Stimulated activated CD8-positive, alpha-beta memory T cell treated with anti-CD3 and anti-CD28 coated beads, Interleukin-15, amount 100 ng/mL, for 4 hours (primary cell): ENCODE results near the gene TRIP4.
A peak's percentile ranks its signal among the peaks of the same experiment; 100 is the strongest.

Experiments used
- DNase-seq, 2 donors: peaks; one replicate each; pipeline ENCODE4 v3.0.0-alpha.2; 2020; ENCODE audit warnings: low read depth in 2 of 2

TRIP4 gene

DNA sequence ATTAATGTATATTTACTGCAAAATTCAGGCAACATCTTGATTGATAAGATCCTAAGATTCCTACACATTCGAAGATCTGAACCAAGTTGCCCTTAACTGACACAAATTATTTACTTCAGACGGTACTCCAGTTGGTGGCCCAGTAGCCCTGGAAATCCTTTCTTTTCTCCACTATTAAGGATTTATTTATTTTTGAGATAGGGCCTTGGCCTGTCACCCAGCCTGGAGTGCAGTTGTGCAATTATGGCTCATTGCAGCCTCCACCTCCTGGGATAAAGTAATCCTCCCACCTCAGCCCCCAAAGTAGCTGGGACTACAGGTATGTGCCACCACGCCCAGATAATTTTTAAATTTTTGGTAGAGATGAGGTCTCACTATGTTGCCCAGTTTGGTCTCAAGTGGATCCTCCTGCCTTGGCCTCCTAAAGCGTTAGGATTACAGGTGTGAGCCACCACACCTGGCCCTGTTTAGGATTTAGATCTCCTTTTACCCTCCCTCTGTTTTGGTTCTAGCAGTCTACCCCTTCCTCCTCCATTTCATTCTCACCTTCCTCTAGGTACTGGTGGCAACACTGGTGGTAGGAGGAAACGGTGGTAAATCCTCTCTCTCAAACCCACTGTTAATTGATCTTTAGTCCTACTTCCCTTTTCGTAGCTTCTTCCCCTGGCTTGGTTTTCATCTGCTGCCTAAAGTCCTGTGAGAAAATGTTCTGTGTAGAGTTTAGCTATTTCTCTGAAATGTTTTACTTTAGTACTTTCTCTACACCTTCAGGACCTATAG lies 60.1 kb downstream of the TRIP4 start:
- no peak for DNase-seq

DNA sequence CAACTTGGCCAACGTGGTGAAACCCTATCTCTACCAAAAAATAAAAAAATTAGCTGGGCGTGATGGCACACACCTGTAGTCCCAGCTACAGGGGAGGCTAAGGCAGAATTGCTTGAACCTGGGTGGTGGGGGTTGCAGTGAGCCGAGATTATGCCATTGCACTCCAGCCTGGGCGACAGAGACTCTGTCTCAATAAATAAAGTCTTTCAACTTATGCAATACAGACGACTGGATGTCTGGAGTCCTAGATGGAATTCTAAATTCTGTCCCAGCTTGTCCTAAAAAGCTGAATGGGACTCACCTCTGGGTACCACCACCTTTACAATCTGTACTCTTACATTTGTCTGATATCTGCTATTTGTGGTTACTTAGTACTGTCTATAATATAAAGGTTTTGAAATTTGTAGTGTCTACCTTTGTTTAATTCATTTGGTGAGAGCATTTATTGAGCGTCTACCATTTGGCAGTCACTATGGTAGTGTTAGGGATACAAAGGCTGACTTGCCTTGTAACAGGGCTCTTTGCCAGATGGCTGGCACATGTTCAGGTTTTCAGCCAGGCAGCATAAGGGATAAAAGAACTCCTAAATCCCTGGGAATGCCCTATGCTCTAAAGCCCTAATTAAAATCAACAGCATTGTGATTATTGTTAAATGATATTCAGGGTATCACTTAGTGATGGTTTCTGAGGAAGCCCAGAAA lies 65.5 kb downstream of the TRIP4 start:
- no peak for DNase-seq

DNA sequence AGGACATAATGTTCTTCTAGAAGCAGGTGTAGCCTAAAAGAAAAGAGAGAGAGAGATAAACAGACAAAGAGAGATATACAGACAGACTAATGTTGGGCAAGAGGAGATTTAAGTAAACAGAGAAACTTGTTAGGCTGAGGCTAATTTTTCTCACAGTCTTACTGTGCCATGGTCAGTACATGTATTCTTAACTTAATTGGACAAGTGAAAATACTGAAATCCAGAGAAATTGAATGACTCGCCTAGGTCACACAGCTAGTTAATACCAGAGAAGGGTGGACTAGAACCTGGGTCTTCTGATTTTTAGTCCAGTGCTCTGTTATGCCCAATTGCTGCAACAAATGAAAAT lies 66.0 kb downstream of the TRIP4 start:
- no peak for DNase-seq

DNA sequence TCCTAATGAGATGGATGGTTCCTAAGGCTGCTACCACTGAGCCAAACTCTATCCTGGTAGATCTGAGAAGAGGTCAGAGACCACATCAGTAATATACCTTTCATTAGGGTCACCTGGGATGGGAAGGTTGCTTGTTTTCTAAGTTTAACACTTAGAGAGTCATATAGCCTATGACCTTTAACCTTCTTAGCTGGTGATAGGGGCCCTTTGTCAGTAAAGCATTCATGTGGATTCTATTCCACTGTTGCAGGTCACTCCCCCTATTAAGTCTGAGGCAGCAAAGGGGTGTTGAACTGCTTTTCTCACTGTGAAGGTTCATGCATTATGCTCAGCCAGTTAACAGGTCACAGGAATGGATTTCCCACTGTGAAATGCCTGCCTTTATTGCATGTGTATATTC lies 66.6 kb downstream of the TRIP4 start:
- DNase-seq, result no peak

DNA sequence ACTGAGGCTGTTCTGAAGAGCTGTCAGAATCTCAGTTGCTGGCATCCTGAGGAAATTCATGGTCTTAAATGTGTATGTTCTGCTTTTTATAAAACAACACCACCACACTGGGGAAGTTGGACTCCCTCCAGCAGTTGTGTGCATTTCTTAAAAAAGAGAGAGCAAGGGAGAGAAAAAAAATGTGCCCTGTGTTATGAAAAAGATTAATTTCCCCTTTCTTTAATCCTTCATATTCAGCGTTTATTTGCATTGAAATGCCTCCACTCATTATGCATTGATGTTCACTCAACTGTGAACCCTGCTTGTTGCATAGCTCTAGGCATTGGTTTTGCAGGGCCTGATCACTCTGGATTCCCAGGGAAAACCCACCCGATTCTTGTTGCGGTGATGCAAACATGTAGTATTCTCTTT lies 68.3 kb downstream of the TRIP4 start:
- DNase-seq, result no peak

DNA sequence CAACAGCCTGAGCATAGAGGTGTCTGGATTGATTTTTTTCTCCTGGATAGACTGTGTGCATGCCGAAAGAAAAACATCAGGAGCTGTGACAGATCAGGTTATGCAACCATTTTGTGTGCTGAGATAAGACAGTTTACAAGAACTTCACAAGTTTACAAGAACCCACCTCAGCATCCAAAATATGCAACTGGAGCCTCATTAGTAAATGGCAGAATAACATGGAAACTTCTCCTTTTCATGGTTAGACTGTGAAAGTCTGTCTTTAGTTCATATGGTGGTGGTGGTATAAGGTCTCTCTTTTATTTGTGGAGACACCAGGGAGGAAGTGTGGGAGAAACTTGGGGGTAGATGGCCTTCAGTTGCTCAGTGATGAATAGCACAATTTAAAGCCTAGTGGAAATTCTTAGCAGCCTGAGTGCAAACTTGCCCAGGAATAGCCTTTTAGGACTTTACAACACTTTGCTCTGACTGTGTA lies 69.0 kb downstream of the TRIP4 start:
- no peak for DNase-seq

DNA sequence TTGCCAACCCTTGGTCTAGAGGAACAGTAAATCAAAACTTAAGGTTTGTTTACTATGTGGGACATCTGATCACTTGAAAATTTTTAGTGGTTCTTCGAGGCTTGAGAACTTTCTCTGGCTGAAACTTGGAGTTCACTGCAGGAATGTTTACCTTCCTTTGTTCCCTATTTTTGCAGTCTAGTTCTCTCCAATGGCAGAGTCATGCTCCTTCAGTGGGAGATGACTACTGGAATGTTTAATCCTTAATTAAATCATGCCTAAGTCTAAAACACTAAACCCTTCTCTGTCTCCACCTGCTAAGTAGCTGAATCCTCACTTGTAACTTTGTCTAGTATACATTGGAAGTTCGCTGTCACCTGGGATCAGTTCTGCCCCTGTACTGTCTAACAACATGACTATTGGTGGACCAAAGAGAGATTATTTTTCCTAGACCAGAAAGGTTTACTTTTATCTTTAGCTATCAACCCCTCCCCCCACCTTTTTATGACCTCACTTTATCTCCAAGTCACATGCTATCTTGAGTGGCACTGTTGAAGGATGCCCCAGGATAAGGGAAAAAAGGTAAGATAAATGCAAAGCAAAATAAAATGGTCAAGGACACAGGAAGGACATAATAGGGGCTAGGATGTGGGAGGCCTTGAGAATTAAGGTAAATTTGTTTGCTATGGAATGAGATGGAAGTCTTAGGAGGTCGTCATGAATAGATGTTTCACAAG lies 71.6 kb downstream of the TRIP4 start:
- DNase-seq, result no peak

DNA sequence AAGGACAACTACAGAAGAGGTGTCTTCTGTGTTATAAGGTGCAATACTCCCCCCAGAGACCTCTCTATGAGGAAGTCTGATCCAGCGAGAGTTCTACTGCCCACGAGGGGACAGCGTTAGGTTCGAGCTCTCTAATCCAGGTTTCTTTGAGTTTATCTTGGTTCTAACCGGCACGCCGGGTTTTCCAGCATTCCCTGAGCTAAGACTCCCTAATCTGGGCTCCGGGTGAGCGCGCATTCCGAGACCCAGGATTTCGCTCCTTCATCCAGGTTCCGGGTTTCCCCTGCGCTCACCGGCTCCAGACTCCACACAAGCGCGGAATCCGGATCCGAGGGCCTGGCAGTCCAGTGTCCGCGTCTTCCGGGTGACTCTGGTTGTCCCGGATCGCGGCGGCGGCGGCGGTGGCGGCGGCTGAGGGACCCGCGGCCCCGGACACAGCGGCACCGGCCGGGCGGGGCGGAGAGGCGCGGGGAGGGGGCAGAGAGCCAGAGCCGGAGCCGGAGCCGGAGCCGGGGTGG lies 72.6 kb downstream of the TRIP4 start, which contains the start of gene ZNF609:
ZNF609 (plus strand) TSS at position 373 of the 518 bp plus-strand sequence. CDS start 38,842 bp downstream, outside the sequence.
- DNase-seq, result peak; percentile 64 to 69

DNA sequence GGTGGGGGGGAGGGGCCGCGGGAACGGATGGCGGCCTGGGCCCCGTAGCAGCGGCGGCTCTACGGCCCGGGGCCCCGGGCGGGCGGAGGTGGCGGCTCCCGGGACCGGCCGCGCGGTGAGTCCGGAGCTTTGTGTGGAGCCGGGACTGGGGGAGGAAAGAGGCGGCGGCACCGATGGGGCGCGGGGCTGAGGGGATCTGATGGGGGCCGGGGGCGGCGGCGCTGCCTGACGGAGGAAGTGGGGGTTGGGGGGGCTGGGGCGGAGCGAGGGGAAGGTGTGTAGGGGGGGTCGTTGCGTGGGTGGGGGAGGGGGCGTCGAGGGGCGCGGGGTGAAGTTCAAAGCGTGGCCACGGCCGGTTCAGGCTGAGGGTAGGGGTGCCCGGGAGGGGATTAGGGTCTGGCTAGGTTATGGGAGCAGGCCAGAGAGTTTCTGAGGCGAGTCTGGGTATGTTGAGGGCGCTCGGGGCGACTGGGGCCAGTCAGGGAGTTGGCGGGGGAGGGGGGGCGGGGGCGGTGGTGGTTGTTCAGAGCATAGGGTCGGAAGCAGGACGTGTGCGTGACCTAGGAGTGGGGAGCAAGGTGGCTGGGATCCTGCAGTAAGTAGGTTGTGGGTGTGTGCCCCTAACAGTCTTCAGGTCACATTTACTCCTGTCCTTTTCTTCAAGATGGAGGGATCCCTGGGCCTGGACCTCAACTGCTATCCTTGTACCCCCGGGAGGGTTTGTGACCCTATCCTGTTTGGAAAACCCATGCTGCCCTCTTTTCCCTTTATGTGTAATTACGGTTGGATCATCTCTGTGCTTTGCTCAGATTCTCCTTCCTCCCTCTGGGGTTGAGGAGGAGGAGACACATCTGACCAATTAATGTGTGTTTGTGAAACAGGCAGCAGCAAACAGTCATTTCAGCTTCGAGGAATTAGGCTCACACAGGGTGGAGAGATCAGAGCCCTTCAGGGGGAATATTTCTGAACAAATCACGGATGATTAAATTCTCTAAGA lies 73.4 kb downstream of the TRIP4 start:
- peak in 1 of 2 donors; percentile 7 for DNase-seq

DNA sequence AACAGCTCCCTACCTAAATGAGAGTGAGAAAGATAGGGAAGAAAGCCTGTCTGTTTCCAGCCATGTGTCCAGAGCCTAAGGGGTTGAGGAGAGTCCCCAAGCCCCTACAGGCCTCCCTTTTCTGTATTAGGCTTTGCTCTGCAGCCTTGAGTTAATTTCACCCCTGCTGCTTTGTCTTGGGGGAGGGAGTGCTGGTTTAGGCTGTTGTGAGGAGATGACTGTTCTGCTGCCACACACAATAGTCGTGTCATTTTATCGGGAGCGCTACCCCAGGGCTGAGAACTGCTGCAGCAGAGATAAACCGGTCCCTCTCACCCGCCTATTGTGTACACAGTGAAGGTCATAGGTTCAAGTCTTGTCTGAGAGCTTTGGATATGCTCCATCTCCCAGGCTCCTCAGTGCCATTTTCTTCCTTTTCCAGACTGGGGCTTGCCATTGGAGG lies 74.1 kb downstream of the TRIP4 start:
- DNase-seq, result no peak

DNA sequence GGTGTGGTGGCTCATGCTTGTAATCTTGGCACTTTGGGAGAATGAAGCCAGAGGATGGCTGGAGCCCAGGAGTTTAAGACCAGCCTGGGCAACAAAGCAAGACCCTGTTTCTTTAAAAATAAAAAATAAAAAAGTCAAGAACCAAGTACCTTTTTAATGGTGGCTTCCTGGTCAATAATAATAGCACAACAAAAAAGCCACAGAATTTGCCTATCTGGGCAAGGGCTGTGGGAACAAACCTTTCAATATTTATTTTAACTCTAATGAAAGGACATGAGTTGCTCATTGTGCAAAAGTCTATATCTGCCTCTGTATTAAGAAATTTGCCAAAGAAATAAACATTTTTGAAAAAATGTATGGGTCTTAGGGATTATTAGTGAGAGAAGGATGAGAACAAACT lies 74.9 kb downstream of the TRIP4 start:
- DNase-seq, result no peak

DNA sequence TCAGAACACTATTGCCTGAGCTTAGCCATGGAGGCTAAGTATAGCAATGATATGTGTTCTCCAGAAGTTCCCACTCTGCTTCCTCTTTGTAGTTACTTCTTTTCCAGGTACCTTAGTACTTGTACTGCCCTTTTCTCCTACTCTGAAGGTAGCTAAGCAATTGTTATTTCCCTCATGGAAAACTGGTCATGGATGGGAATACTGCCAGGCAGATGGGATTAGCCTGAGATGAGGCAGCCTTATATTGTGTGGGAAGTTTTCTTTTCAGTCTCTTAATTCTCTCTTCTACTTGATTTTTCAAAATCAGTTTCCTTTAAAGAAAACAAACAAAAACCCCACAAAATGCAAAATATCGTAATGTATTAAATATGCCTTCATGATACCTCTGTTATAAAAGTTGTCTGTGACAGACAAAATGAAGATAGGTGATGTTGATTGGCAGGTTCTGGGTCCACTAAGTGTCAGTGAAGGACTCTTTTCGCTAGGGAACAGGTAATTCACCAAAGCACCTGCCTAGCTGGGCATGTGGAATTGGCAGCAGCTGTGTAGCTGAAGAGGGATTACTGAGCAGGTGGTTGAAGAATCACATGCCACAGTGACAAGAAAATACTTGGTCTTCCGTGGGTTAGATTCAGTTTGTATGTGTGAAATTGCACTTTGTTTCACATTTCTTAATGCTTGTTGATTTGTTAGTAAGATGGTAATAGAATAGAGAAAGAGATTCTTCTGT lies 76.8 kb downstream of the TRIP4 start:
- DNase-seq, result no peak

DNA sequence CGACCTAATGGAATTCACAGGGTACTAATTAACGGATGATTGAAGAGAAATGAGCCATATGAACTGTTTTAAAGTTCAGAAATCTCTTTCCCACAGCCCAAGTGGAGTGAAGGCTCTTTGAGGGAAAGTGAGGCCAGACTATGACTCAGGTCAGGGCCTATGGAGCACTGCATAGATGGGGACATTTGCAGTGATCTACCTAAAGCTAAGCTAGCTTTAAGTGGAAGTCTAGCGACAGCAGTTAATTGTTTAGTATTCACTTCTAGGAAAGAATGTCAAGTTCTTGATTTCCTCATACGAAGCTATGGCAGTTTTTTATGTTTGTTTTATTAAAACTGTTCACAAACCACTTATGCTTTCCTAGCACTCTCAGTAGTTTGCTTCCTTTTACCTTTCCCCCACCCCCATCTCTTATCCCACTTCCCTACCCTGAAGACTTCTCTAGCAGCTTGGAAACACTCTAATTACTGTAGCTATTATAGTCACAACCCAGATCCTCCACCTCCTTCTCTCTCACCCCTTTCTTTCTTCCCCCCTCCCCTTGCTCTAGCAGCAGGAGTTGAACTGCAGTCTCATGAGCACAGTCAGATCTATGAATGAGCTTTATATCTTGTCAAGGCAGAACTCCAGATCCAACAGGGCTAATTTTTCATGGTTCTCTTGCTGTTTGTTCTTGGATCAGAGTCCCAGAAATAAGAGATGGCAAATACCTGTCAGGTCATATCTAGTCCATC lies 78.9 kb downstream of the TRIP4 start:
- DNase-seq, result no peak

DNA sequence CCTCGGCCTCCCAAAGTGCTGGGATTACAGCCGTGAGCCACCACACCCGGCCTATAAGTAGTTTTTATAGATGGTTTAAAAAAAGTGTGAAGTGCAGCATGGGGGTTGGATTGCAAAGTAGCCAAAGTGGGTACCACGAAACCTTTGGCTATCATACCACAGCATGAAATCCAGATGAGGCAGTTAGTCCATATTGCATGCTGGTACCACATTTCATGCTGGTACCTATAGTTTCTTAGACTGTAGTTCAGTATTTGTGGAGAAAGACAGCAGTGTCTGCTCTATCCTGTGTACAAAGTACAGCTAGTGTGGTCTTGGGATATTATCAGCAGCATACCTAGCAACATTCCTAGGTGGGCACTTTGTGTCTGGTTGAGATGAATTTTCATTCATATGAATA lies 84.5 kb downstream of the TRIP4 start:
- no peak for DNase-seq

DNA sequence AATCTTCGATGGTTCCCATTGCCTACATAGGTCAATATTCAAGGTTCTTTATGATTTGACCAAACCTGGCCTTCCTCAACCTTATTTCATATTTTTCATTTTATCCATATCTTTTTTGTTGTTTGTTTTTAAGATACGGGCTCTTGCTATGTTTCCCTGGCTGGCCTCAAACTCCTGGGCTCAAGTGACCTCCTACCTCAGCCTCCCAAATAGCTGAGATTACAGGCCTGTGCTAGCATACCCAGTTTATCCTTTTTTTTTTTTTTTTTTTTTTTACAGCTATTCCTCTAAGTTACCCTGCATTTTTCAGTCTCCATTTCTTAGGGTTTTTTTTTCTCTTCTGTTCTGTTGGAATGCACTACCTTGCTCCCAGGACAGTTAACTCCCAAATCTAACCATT lies 87.2 kb downstream of the TRIP4 start:
- DNase-seq, result no peak

DNA sequence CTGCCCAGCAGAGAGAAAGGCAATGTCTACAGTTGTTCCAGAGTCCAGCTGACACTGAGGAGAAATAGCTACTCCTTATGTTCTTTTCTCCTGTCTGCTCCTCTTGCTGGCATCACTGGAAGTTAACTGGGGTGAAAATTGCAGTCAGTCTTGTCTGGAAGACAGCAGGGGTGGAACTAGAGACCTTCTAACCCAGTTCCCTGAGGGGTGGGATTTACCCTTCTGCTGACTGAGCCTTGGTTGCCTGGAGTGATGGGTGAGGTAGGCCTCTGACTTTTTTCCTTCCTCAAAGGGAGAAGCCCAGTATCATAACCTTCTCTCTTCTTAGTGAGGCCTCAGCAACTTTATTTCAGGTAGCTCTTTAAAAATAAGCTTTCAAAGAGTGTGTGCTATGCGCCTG lies 88.9 kb downstream of the TRIP4 start:
- no peak for DNase-seq

DNA sequence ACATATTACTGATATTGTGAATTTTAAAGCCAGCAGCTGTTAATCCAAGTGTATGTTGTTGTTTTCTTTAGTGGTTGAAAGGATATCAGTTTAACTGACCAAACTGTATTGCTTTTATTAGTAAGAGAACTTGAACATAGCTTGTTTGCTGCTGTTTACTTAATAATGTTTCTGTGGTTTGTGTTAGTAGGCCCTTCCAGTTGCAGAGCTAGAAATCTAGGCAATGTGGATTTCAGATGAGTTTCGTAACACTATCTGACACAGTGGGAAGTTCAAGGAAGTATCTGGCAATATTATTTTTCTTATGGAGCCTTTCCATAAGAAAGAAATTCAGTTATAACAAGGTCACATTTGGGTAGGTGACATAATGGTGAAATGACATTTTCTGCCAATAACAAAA lies 91.2 kb downstream of the TRIP4 start:
- no peak for DNase-seq

DNA sequence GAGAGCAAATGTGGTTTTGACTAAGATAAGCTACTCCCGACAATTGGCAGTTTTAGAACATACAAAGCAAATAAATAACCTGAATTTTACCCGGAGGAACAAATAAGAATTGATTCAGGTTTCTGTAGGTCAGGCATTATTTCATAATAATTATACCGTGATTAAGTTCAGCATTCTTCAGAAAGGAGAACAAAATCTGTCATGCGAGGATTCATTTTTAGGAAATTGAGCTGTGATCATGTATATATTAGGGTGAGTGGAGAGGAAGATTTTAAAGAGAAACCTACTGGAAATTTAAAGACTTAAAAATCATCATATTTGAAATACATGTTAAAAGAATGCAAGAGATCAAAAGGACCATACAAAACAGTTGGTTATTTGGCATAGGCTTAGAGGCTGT lies 93.3 kb downstream of the TRIP4 start:
- DNase-seq, result no peak

DNA sequence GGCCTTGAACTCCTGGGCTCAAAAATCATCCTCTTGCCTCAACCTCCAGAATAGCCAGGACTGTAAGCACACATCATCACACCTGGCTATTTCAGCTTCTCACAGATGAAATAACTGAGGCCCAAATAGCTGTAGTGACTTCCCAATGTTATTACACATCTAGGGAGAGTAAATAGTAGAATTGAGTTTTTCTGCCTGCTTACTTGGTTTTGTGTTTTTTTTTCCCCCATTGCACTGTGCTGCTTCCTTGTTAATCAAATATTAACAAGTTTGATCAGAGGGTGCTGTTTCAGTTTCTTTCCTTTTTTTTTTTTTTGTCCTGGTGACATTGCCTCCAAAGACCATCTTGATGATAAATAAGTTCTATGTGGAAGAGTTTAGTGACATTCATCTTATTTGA lies 96.1 kb downstream of the TRIP4 start:
- no peak for DNase-seq

DNA sequence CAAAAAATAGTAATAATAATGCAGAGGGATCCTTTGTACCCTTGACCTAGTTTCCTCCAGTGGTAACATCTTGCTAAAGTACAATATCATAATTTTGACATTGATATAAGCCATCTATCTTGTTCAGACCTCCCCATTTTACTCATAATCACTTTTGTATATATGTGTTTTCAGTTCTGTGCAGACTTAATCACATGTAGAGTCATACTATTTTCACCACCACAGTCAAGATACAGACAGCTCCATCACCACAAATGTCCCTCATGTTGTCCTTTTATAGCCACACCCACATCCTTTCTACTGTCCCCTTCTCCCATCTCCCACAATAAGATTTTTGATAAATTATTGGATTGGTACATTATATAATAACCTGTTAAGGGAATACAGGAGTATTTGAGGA lies 98.2 kb downstream of the TRIP4 start:
- DNase-seq, result no peak
